Posterior vena cava (tissue), 2 donors: Measurements from ENCODE around the gene LRRC19. TPM values are rescaled to one million over a fixed set of nuclear protein-coding genes. Genes with fewer than 3 reads are reported as not detected.

ENCODE experiments used
- DNase-seq: peaks from one replicate; pipeline ENCODE4 v3.0.0-alpha.2; 2020; ENCODE audit warnings: low spot score
- intact Hi-C, 2 donors: fragments of 100-400 bp; cut with DNase I; formaldehyde crosslinking; loops; one replicate each; pipeline versions ENCODE4 v1.14.1 to v1.14.2; 2022 to 2023
- total RNA-seq, 2 donors: library from RNA; stranded (reverse); fragmentation: NEBNext Ultra II Directional; extraction: Animal tissue kit (Norgen Biotek cat#: 25700); gene quantifications; one replicate each; pipeline ENCODE4 v1.2.1, GENCODE V29; 2021
- donor health status: DM: yes; HTN: yes; CAD: no.
- donor health status: DM: yes; HTN: yes; CAD: no.

Gene LRRC19
- total RNA-seq, 2 donors from 2014 or later = not detected

GRCh38 chr9:26973989-26974388 lies 31.5 kb downstream of the LRRC19 start:
- DNase-seq = no peak
- intact Hi-C loops = loop anchor here in 1 of 2 donors (10.0 kb wide), 1 partner anchor 229 kb away; no protein-coding TSS in a partner anchor

- no peak for DNase-seq
- intact Hi-C loops = loop anchor here in 1 of 2 donors (10.0 kb wide), 1 partner anchor 227 kb away; no protein-coding TSS in a partner anchor
Observed at GRCh38 chr9:26971721-26972120, 33.8 kb downstream of the LRRC19 start.

- intact Hi-C loops = no loop called here
- no peak for DNase-seq
Observed at GRCh38 chr9:26956860-26957233, 48.6 kb downstream of the LRRC19 start.

- peak; percentile 99 for DNase-seq
- intact Hi-C loops = no loop called here
Observed at GRCh38 chr9:26955921-26956859, 49.3 kb downstream of the LRRC19 start, which contains the start of gene IFT74. Gene IFT74, plus strand, starts transcription at chr9:26956412. Its CDS starts 5,556 bp downstream, at chr9:26961968.

- no peak for DNase-seq
- intact Hi-C loops = no loop called here
Observed at GRCh38 chr9:26955222-26955903, 50.1 kb downstream of the LRRC19 start.

GRCh38 chr9:26954050-26954508 lies 51.4 kb downstream of the LRRC19 start:
- DNase-seq = no peak
- intact Hi-C loops = no loop called here

- no peak for DNase-seq
- intact Hi-C loops = no loop called here
Observed at GRCh38 chr9:26951794-26952193, 53.7 kb downstream of the LRRC19 start.

GRCh38 chr9:26950521-26950920 lies 55.0 kb downstream of the LRRC19 start:
- intact Hi-C loops = no loop called here
- no peak for DNase-seq

GRCh38 chr9:26949637-26950069 lies 55.8 kb downstream of the LRRC19 start:
- no peak for DNase-seq
- intact Hi-C loops = loop anchor here in 1 of 2 donors (5.0 kb wide), 1 partner anchor 57 kb away; the partner anchor contains the start of gene CAAP1

- no peak for DNase-seq
- intact Hi-C loops = loop anchor here in 1 of 2 donors (5.0 kb wide), 1 partner anchor 55 kb away; the partner anchor contains the start of gene CAAP1
Observed at GRCh38 chr9:26947736-26948135, 57.7 kb downstream of the LRRC19 start.

- intact Hi-C loops = loop anchor here in 1 of 2 donors (5.0 kb wide), 1 partner anchor 55 kb away; the partner anchor contains the start of gene CAAP1
- DNase-seq = peak; percentile 97
Observed at GRCh38 chr9:26946753-26947727, 58.4 kb downstream of the LRRC19 start, which contains the start of gene PLAA. Gene PLAA, minus strand, starts transcription at chr9:26947242. Its CDS starts 197 bp downstream, at chr9:26947045.

- no peak for DNase-seq
- intact Hi-C loops = loop anchor here in 1 of 2 donors (5.0 kb wide), 1 partner anchor 53 kb away; the partner anchor contains the start of gene CAAP1
Observed at GRCh38 chr9:26945591-26945990, 59.9 kb downstream of the LRRC19 start.

Other genes starting within 250 kb of the LRRC19 start
- 10 to 100 TPM; 10.3 to 12.2 TPM for gene CAAP1, start 112.9 kb downstream of the LRRC19 start, total RNA-seq
- 10 to 100 TPM; 25.4 to 27.0 TPM for gene PLAA, start 58.4 kb downstream of the LRRC19 start, total RNA-seq
- gene IFT74, start 49.3 kb downstream of the LRRC19 start, total RNA-seq = 10 to 100 TPM; 11.0 to 12.4 TPM
- 10 to 100 TPM; 14.5 to 18.0 TPM for gene TEK, start 103.6 kb upstream of the LRRC19 start, total RNA-seq